Muscle of leg (tissue), 11 donors: ENCODE measurements around the gene PLXNC1. TPM values are rescaled to one million over a fixed set of nuclear protein-coding genes. Genes with fewer than 3 reads are reported as not detected.
A peak's percentile ranks its signal among the peaks of the same experiment; 100 is the strongest.

Experiments
- DNase-seq: peaks from one replicate; pipeline ENCODE4 v3.0.0; 2013
- H3K27ac ChIP-seq: one replicate; pipeline ENCODE4 v1.5.1; 2013; ENCODE audit warnings: mild to moderate bottlenecking, low read length, control low read depth
- H3K27me3 ChIP-seq: one replicate; pipeline ENCODE4 v1.6.1; 2013; ENCODE audit warnings: low read length; ENCODE audit not compliant: control insufficient read depth, insufficient read depth
- H3K36me3 ChIP-seq: one replicate; pipeline ENCODE4 v1.6.1; 2013; ENCODE audit warnings: low read length; ENCODE audit not compliant: control insufficient read depth, insufficient read depth
- H3K4me1 ChIP-seq: one replicate; pipeline ENCODE4 v1.6.1; 2013; ENCODE audit warnings: low read length; ENCODE audit not compliant: control insufficient read depth, insufficient read depth
- H3K4me3 ChIP-seq: one replicate; pipeline ENCODE4 v1.5.1; 2013; ENCODE audit warnings: low read length, control low read depth
- H3K9me3 ChIP-seq: replicated peaks from 2 replicates; pipeline ENCODE4 v1.6.1; 2013; ENCODE audit warnings: low read depth, low read length; ENCODE audit not compliant: control insufficient read depth
- WGBS: methylation state at CpG from one replicate; pipeline ENCODE4 v1.1.5; 2013; ENCODE audit warnings: missing lambda C conversion rate; ENCODE audit not compliant: insufficient coverage; 5-methylcytosine and 5-hydroxymethylcytosine counted together
- polyA plus RNA-seq, 8 donors: library from polyadenylated mRNA; unstranded; fragments of 120-200 nt; gene quantifications; one replicate each; pipeline versions ENCODE4 v1.2.1 to v1.2.3, GENCODE V29; 2013; ENCODE audit warnings: inconsistent platforms in 1 of 8, low replicate concordance in 1 of 8; ENCODE audit not compliant: insufficient read length in 8 of 8, insufficient read depth in 1 of 8
- total RNA-seq: library from RNA; stranded (reverse); fragments of 120-200 nt; gene quantifications from one replicate; pipeline ENCODE4 v1.2.4, GENCODE V29; 2013

The PLXNC1 gene
- total and polyA plus RNA-seq, 9 donors: 11.7 to 29.4 (median 19.0) TPM

DNA sequence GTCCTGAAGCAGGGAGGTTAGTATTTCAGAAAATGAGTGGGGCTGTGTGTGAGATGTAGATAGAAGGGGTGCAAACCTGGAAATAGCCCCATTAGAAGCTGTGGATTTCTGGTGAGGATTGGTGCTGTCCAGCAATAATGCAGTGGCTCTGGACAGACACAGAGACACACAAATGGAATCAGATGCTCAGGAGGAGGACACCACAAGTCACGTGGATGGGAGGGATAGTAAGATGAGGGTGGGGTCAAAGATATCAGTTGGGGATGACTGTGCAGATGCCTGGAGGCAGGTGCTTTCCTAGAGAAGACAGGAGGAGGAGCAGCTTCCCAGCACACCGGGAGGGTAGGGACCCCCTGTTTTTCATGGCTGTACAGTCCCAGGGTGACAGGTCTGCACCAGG lies 136.5 kb downstream of the PLXNC1 start:
- peaks cover 3% of the 10 kb centered on the region for H3K36me3 ChIP-seq
- WGBS: 51% methylated on average over 2 of the region's 2 CpGs
- H3K4me1 ChIP-seq: peaks cover 20% of the 10 kb centered on the region
- no peak overlapping the region for H3K27ac ChIP-seq
- no peak overlapping the region for H3K4me3 ChIP-seq
- H3K27me3 ChIP-seq: no peaks in the 10 kb centered on the region
- no peaks in the 10 kb centered on the region for H3K9me3 ChIP-seq
- DNase-seq: no peak

- WGBS: no CpG with 5 or more reads among the region's 8 CpGs
- no peaks in the 10 kb centered on the region for H3K9me3 ChIP-seq
- no peak overlapping the region for H3K4me3 ChIP-seq
- peaks cover 32% of the 10 kb centered on the region for H3K4me1 ChIP-seq
- peaks cover 3% of the 10 kb centered on the region for H3K36me3 ChIP-seq
- H3K27ac ChIP-seq: no peak overlapping the region
- no peak for DNase-seq
- H3K27me3 ChIP-seq: no peaks in the 10 kb centered on the region
Measured at GRCh38 chr12:94285943-94286582, 137.7 kb downstream of the PLXNC1 start.

GRCh38 chr12:94286583-94287244 lies 138.3 kb downstream of the PLXNC1 start:
- 67% methylated on average over 1 of the region's 4 CpGs for WGBS
- Histone ChIP-seq H3K36me3 (peaks cover 3% of the 10 kb centered on the region), H3K9me3 (no peaks in the 10 kb centered on the region), H3K4me1 (peaks cover 33% of the 10 kb centered on the region), H3K27ac (no peak overlapping the region), H3K4me3 (no peak overlapping the region), H3K27me3 (no peaks in the 10 kb centered on the region)
- DNase-seq: no peak

GRCh38 chr12:94287245-94287628 lies 138.9 kb downstream of the PLXNC1 start:
- 65% methylated on average over 5 of the region's 10 CpGs for WGBS
- Histone ChIP-seq H3K36me3 (peaks cover 3% of the 10 kb centered on the region), H3K27me3 (no peaks in the 10 kb centered on the region), H3K4me1 (peaks cover 33% of the 10 kb centered on the region), H3K4me3 (no peak overlapping the region), H3K9me3 (no peaks in the 10 kb centered on the region), H3K27ac (no peak overlapping the region)
- DNase-seq: no peak

GRCh38 chr12:94289461-94290312 lies 141.3 kb downstream of the PLXNC1 start:
- H3K27me3 ChIP-seq: no peaks in the 10 kb centered on the region
- H3K36me3 ChIP-seq: peaks cover 3% of the 10 kb centered on the region
- H3K4me1 ChIP-seq: peaks cover 33% of the 10 kb centered on the region
- DNase-seq: peak; percentile 92
- H3K4me3 ChIP-seq: no peak overlapping the region
- H3K9me3 ChIP-seq: no peaks in the 10 kb centered on the region
- H3K27ac ChIP-seq: peak overlapping the region; percentile 79
- WGBS: 25% methylated on average over 4 of the region's 13 CpGs

DNA sequence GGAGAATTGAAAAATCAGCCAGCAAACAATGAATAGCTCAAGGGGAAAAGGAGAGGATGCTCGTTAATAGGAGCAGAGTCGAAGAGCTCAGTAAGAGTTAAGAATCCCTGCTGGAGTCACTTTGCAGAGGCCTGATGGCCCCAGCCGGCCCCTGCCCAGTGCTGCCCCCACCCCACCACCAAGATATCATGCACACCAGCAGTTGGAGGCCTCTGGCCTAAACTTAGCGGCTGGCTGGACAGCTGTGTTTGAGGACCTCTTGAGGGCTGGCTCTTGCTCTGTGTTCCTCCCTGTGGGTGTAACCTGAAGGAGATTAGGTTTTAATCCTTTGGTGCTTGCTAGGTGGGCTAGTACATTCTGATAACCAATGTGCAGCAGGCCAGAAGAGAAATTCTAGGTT lies 142.0 kb downstream of the PLXNC1 start:
- Histone ChIP-seq H3K27ac (peak overlapping the region; percentile 79), H3K4me3 (no peak overlapping the region)

GRCh38 chr12:94297096-94297699 lies 148.8 kb downstream of the PLXNC1 start:
- no peak overlapping the region for H3K27ac ChIP-seq
- H3K4me1 ChIP-seq: no peaks in the 10 kb centered on the region
- no peaks in the 10 kb centered on the region for H3K9me3 ChIP-seq
- 82% methylated on average over 5 of the region's 6 CpGs for WGBS
- H3K27me3 ChIP-seq: no peaks in the 10 kb centered on the region
- DNase-seq: no peak
- peaks cover 30% of the 10 kb centered on the region for H3K36me3 ChIP-seq
- no peak overlapping the region for H3K4me3 ChIP-seq

More for the DNA sequence above, 142.0 kb downstream of the PLXNC1 start:
- H3K27me3 ChIP-seq: no peaks in the 10 kb centered on the region
- peaks cover 7% of the 10 kb centered on the region for H3K36me3 ChIP-seq
- WGBS: 50% methylated on average over 1 of the region's 4 CpGs
- DNase-seq: peak; percentile 69
- no peaks in the 10 kb centered on the region for H3K9me3 ChIP-seq
- H3K4me1 ChIP-seq: peaks cover 33% of the 10 kb centered on the region

DNA sequence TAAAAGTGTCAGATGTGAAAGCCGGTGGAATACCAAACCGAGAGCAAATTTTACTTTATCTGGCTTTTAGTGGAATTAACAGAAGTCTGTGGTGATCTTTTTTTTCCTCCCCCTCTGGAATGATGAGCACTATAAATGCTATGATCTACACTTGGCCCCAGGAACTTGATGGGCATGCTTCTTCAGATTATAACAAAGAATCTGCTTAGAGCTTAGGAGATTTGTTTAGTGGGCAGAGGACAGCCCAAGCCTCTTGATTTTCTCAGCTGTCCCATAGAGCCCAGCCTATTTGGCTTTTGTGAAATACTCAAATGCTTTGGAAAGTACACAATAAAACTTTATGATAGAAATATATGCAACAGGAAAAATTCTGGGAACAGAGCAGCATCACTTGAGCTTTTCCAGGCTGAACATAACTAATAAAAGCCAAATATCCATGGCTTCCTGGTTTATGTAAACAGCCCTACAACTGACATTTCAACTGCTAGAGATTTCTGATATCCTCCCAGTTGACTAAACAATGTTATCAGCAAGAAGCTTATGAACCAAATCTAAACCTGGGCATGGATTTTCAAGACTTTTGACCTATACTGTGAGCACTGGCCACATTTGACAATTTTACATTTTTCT lies 149.6 kb downstream of the PLXNC1 start:
- Histone ChIP-seq H3K27me3 (no peaks in the 10 kb centered on the region), H3K4me1 (no peaks in the 10 kb centered on the region), H3K4me3 (no peak overlapping the region), H3K27ac (no peak overlapping the region), H3K9me3 (no peaks in the 10 kb centered on the region), H3K36me3 (peaks cover 30% of the 10 kb centered on the region)
- no CpG with 5 or more reads among the region's 2 CpGs for WGBS
- peak; percentile 63 for DNase-seq

- no peaks in the 10 kb centered on the region for H3K9me3 ChIP-seq
- WGBS: 80% methylated on average over 1 of the region's 1 CpG
- no peak overlapping the region for H3K27ac ChIP-seq
- no peaks in the 10 kb centered on the region for H3K27me3 ChIP-seq
- H3K4me3 ChIP-seq: no peak overlapping the region
- no peaks in the 10 kb centered on the region for H3K4me1 ChIP-seq
- DNase-seq: no peak
- peaks cover 37% of the 10 kb centered on the region for H3K36me3 ChIP-seq
Measured at GRCh38 chr12:94299846-94300245, 151.5 kb downstream of the PLXNC1 start.
